Stimulated activated CD8-positive, alpha-beta memory T cell treated with anti-CD3 and anti-CD28 coated beads, Interleukin-4, amount 100 ng/mL, for 1 hour (primary cell): Measurements from ENCODE around the gene THEMIS2.

Experiments used
- DNase-seq, 2 donors: peaks; one replicate each; pipeline ENCODE4 v3.0.0-alpha.2; 2020; ENCODE audit warnings: low read depth in 2 of 2, low spot score in 1 of 2

THEMIS2 gene

DNA sequence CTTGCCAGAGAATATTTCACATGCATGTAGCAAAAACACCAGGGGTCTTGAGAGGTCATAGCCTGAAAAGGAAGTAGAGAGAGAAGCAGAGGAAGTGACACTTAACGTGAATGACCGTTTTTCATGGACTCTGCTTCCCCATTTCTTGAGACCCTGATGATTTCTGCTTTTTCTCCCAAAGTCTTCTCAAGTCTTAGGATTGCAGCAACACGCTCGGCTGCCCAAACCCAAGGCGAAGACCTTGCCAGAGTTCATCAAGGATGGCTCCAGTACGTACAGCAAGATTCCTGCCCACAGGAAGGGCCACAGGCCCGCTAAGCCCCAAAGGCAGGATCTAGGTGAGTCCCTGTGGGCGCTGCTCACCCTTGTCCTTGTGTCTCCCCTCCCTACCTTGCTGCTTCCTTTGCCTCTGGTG is 12.8 kb downstream of the THEMIS2 start:
- no peak for DNase-seq

DNA sequence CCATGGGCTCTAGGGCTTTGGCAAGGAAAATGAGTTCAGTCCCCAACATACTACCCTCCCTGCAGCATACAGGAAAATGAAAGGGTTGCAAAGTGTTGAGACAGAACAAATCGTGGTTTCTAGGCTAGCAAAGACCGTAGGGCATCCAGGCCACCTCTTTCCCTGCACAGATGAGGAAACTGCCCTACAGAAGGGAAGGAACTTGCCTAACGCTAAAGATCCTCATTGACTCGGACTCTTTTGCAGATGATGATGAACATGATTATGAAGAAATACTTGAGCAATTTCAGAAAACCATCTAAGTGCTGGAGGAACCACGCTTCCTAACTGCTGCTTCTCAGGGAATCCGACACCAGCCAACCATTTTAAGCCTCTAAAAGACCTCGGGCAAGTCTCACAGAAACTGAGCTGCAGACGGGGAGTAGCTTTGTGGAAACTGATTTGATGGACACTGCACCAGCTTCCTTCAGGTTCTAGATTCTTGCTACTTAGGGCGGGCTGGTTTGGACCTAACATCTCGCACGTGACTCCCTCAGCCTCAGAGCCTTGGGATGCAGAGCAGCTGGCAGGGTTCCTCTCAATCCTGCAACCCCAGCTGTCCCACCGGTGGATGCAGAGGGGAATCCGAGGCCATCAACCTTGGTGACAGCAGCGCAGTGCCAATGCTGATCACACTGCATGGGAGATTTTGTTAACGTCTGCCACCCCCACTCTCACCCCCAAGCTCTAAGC is 13.4 kb downstream of the THEMIS2 start:
- DNase-seq = no peak

DNA sequence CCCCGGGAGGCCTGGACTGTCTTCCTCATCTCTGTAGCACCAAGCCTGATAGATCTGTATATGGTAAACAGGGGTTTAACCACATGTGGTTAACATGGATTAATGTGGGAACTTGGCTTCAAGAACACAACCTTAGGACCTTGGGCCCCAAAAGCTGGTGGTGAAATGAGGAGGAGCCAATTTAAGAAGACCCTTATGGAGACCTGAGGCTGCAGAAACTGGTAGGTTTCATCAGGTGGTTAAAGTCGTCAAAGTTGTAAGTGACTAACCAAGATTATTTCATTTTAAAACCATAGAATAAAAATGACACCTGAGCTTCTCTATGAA is 14.0 kb downstream of the THEMIS2 start:
- no peak for DNase-seq

DNA sequence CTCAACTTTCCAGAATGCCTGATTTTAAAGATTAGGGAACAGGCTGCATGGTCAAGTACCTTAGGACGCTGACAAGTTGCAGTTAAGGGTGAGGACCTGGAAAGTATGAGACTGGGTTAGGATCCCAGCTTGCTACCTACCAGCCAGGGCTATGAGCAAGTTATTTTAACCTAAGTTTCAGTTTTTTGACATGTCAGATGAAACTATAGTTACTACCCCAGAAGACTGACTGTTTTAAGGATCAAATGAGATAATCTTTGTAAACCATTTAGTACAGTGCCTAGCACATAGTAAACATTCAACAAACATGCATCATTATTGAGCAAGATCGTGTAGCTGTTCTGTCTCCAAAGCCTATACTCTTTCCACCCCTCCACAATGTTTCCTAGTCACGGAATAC is 14.4 kb downstream of the THEMIS2 start:
- no peak for DNase-seq

DNA sequence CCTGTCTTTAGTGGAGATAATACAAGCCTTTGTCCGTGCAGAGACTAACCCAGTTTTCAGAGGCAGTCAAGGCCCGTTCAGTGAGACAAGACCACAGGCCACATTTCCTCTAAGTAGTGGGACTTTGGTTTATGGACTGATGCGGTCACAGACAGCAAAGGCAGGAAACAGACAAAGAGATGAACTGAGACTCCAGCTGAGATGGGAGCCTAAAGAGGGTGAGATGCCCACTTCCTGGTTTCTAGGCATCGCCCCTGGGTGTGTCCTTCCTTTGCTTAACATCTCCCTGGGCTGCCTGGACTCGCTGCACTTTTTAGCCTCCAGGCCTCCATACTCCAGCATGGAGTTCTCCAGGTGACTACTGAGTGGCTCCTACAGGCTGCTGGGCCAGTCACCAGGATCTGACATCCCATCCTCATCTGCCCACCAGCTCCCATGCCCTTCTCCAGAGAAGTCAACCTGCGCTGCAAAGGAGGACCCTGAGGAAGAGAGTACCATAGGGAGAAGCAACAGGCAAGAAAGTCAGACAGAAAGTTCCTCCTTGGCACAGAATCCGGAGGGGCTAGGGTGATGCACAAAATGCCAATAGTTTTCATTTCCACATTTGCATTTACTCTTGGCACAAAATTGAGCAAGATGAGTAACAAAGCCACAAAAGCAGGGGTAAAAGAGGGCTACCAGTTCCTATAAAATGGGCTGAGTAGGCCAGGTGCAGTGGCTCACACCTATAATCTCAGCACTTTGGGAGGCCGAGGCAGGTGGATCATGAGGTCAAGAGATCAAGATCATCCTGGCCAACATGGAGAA is 15.1 kb downstream of the THEMIS2 start:
- DNase-seq = no peak

DNA sequence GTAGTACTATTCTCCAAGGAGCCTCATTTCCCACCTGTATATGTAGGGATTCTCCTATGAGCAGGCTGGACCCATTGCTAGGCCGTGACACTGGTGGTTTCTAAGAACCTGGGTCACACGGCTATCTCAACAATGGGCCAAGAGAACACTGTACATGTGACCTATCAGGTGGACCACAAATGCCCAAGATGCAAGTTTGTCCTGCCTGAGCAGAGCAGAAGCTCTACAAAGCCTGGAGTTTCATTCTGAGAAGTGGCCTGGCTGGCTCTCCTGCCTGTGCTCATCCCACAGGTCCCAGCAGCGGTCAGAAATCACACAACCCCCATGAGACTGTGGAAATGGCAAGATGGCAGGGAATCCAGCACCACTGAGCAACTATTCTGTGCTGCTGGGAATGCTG is 17.2 kb downstream of the THEMIS2 start:
- DNase-seq = no peak

DNA sequence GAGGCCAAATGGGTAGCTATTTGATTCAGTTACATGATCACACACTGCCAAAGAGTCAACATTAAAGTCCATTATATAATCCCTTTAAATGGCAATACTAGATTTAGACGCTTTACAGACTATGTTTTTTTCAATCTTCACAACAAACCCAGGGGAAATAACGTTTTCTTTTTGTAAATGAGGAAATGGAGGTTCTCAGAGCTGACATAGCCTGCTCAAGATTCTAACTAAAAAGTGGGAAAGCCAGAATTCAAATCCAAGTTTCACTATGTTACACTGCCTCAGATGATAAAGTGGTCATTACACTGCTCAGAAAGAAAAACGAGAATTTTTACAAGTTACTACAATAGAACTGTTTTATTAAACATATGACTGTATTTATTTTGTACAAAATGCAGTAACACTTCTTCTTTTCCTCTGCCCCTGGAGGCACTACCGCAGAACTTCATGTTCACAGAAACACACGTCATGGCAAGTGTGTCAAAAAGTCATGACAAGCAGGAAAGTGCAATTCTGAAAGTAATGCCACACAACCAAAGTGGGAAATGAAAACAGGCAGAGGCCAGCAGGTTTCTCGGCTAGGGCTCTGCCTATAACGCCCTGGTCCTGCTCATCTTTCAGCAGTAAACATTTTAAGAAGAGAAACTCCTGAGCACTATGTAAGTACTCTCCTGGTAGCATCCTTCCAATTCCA is 19.0 kb downstream of the THEMIS2 start:
- DNase-seq = no peak

DNA sequence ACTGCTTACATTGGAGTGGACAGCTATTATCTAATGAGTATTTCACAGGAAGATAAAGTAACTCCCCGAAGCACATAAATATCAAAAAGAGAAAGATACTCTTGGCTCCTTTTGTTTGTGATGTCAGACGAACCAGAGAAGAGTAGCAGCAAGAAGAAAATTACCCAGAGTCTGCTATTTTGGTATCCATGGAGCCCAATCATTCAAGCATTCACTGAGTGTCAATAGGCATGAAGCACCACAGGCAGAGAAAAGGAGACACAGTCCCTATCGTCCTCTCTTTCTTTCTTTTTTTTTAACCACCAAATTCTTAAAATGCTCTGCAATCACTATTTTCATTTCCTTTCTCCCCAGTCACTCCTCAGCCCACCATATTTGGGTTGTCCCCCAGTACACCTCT is 22.2 kb downstream of the THEMIS2 start:
- DNase-seq = no peak

DNA sequence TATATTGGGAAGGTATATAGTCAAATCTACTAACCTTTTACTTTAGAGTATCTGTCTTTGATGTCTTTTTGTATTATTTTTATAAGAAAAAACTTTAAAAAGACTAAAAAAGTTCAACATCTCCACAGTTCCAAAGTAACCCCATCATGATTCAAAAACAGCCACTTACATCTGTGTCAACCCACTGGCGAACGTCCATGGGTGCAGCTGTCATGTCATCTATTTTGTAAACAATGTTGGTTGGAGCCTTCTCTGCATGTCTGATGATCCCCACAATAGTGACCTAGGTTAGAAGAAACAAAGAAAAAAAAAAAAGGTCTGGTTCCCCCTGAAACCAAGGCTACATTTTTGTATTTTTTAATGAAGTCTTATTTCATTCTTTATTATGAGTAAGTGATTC is 34.4 kb downstream of the THEMIS2 start:
- no peak for DNase-seq

DNA sequence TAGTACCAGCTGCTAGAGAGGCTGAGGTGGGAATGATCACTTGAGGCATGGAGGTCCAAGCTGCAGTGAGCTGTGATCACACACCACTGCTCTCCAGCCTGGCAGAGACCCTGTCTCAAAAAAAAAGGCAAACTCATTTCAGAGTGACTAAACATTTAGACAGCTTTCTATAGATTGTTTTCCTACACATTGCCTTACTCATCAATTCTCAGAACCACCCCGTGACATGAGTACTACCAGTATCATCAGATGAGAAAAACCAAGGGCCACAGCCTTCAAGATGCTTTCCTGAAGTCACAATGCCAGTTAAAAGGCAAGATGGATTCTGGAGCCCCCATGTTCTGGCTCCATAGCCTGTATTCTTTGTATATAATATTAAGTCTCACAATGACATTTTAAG is 40.1 kb downstream of the THEMIS2 start:
- DNase-seq = no peak

DNA sequence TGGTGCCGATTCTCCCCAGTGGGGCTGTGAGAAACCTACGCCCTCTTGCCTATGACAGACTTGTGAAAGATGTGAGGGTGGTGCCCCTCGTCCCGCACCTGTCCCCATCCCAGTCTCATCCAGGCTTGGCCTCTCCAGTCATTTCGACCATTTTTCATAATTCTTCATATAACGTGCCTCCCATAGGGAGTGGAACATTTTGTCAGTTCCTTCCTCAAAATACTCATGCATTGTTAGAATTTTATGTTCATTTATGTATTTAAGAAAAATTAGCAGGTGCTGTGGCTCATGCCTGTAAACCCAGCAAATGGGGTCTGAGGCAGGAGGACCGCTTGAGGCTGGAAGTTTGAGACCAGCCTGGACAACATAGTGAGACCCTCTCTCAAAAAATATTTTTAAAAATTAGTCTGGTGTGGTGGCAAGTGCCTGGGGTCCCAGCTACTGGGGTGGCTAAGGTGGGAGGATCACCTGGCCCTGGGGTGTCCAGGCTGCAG is 42.8 kb downstream of the THEMIS2 start:
- no peak for DNase-seq

DNA sequence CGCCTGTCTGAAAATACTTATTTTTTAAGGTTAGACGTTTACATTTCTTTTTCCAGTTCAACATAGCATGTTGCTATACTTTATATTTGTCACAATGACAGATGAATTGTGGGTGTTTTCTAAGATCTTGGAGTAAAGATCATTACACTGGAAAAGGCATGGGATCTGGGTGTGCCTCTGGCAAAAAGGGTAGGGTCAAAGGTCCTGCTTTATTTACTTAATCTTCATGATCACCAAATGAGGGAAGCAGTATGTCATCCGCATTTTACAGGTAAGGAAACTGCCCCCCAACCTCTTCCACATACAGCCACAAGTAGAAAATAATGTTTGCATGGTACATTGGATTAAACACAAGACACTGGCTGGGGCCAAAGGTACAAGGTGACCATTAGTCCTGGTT is 49.9 kb downstream of the THEMIS2 start:
- no peak for DNase-seq

DNA sequence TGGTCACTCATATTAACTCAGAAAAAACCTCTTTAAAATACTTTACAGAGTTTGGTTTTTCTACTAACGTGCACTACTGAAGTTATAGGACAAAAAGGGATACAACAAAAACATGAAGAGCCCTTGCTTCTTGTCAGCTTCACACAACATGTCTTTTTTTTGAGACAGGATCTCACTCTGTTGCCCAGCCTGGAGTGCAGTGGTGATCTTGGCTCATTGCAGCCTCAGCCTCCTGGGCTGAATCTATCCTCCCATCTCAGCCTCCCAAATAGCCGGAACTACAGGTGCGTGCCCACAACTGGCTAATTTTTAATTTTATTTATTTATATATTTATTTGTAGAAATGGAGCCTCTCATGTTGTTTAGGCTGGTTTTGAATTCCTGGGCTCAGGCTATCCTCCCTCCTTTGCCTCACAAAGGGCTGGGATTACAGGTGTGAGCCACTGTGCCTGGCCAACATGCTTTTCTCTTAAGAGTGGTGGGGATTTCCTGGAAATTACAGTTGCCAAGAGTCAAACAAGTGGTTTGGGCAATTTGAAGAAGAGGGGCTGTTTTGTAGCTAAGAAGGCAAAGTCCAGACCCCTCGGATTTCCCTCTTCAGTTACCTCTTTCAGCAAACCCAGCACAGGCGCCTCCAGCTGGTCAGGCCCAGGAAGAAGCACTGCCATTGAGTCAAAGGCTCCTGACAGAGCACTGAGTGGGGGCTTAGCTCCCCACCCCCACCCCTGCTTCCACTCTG is 56.0 kb downstream of the THEMIS2 start:
- no peak for DNase-seq

DNA sequence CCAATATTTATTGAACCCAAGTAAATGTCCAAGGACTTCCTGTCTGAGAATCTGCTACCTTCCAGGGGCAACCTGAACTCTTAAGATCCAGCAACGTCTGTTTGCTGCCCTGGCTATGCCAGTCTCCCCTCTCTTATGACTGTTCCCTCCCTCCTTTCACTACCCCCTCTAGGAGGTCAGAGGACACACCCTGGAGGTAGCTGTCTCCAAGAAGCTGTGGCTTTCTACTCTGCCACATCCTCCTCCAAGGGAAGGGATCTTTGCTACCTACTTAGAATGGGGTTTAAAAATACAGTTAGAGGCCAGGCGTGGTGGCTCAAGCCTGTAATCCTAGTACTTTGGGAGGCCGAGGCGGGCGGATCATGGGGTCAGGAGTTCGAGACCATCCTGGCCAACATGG is 58.8 kb downstream of the THEMIS2 start:
- no peak for DNase-seq

DNA sequence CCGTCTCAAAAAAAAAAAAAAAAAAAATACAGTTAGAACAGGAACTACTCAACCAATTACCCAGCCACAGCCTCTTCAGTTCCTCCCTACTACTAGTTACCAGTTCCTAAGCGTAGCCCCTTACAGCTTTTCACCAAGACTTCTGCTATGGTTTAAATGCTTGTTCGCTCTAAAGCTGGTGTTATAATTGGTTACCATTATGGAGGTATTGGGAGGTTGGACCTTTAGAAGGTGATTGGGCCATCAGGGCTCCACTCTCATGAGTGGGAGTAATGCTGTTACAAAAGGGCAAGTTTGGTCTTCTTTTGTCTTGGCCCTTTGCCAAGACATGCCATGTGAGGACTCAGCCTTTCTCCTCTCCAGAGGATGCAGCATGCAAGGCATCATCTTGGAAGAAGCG is 59.4 kb downstream of the THEMIS2 start:
- no peak for DNase-seq

DNA sequence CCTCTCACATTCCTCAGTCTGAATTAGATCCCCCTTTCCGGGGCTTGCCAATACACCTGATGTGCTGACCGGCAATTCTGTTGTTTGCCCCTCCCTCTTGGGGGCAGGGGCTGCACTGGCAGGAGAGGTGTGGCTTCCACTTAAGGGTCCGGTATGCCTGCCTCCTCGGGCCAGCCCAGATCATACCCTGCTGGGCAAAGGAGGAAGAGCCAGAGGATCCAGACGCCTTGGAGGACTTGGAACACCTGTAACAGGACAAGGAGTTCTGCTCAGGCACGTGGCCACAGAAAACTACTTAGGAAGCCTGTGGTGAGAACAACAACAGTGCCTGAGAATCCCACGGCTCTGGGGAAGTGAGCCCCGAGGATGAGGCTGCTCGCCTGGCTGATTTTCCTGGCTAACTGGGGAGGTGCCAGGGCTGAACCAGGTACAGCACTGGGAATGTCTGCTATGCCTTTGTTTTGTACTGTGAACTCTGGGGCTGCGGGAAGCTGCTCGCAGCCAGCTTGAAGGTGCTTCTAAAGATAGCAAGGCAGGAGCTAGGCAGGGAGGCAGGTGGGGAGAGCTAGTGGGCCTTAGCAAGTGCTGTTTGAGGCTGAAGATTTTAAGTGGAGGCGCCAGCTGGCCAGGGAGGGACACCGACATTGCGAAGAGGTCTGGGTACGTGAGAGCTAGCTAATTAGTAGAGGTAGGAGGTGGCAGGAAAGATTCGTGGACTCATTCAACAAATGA is 62.6 kb downstream of the THEMIS2 start, which contains the start of gene SMPDL3B:
TSS of gene SMPDL3B (plus strand) at position 183 of the 732 bp plus-strand sequence. CDS start at position 367, 184 bp downstream.
- DNase-seq = no peak

DNA sequence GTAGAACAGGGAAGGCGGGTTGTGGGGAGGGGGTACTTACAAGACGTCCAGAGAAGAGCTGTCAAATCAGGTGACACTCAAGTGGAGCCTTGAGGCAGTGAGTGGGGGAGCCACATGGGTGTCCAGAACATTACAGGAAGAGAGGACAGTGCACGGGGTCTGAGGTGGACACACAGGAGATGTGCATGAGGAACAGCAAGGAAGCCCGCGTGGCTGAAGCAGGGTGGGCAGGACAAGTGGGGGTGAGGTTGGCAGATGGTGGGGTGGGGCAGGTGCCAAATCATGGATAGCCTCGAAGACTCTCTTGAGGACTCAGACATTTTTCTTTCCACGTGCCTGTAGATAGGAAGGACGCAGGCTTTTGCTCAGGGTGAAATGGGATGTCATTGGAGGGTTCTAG is 63.4 kb downstream of the THEMIS2 start:
- DNase-seq = no peak
